ENCODE measurements around the gene TBC1D20.

GRCh38 chr20:416950-417800 lies 45.2 kb downstream of the TBC1D20 start:
- TF ChIP-seq GATA2 (IDR thresholded peaks at IDR 0.05; ENCODE audit: low read depth, low read length) = no peak
- TF ChIP-seq GATA3 (IDR thresholded peaks at IDR 0.05; ENCODE audit: low read depth, low read length) = no peak

All from SH-SY5Y (cell line).